Measurements from ENCODE around the gene BRPF3. TPM values are rescaled to one million over a fixed set of nuclear protein-coding genes. Genes with fewer than 3 reads are reported as not detected.

The BRPF3 gene
- total and polyA plus RNA-seq, 9 of the 15 experiments (the other 6 are each of a cell fraction or from before 2014, with no cell fraction given), result 2.2 to 19.3 (median 8.0) TPM

DNA sequence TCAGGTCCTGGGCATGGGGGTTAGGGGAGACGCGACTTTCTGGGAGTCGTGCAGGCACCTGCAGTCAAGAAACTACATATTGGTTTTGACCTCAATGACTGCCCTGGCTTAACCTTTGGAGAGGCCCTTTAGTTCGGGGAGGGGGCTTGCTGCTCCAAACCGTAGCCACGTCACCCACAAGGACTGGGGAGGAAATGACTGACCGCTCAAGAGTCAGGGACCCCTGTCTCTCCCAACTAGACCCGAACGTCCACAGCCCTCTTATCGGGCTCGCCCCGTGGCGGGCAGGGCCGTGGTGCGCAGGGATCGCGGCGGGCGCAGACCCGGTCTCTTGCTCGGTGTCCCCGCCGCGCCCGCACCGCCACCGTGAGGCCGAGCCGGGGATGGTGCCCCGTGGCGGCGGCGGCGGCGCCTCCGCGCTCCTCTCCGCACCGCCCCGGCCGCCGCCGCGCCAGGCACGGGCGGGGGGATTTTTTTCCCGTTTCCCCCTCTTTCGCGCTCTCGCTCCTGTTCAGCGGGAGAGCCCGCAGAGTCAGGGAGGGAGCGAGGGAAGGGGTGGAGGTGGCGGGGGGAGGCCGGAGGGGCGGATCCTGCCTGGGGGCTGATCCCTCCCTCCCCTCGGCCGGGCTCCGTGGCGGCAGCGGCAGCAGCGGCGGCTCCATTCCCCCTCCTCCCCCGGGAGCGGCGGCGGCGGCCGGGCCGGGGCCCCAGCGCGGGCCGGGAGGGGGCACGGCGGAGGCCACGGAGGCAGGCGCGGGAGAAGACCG lies at the start of gene BRPF3 (continued):
- TF ChIP-seq POU5F1 (IDR thresholded peaks at IDR 0.05; ENCODE audit: borderline replicate concordance, low read depth, low read length, partially characterized antibody) (no peak), ZNF699 (CRISPR knock-in tag; IDR thresholded peaks at IDR 0.05; ENCODE audit: insufficient replicate concordance) (no peak), ZKSCAN8 (CRISPR knock-in tag; IDR thresholded peaks at IDR 0.05) (no peak), SLC30A9 (CRISPR knock-in tag; IDR thresholded peaks at IDR 0.05) (no peak), ZNF274 (IDR thresholded peaks at IDR 0.05; ENCODE audit: borderline replicate concordance, low read depth, low read length) (no peak), SETDB1 (IDR thresholded peaks at IDR 0.05; ENCODE audit: low read length) (no peak), FOS (IDR thresholded peaks at IDR 0.05; ENCODE audit: extremely low read depth, insufficient read length) (no peak), ZNF766 (CRISPR knock-in tag; conservative IDR thresholded peaks at IDR 0.05) (no peak), TCF7L2 (IDR thresholded peaks at IDR 0.05; ENCODE audit: low read depth, low read length) (no peak), NUFIP1 (IDR thresholded peaks at IDR 0.05; ENCODE audit: partially characterized antibody) (no peak), ZZZ3 (IDR thresholded peaks at IDR 0.05) (no peak), ZSCAN32 (CRISPR knock-in tag; IDR thresholded peaks at IDR 0.05) (no peak), BMI1 (IDR thresholded peaks at IDR 0.05; ENCODE audit: low read length) (no peak), ETV5 (CRISPR knock-in tag; IDR thresholded peaks at IDR 0.05; ENCODE audit: low read depth) (0 out of 2 replicates have a peak, but pooled peaks have one; percentile 54)
- TF ChIP-seq, protein P1, sequence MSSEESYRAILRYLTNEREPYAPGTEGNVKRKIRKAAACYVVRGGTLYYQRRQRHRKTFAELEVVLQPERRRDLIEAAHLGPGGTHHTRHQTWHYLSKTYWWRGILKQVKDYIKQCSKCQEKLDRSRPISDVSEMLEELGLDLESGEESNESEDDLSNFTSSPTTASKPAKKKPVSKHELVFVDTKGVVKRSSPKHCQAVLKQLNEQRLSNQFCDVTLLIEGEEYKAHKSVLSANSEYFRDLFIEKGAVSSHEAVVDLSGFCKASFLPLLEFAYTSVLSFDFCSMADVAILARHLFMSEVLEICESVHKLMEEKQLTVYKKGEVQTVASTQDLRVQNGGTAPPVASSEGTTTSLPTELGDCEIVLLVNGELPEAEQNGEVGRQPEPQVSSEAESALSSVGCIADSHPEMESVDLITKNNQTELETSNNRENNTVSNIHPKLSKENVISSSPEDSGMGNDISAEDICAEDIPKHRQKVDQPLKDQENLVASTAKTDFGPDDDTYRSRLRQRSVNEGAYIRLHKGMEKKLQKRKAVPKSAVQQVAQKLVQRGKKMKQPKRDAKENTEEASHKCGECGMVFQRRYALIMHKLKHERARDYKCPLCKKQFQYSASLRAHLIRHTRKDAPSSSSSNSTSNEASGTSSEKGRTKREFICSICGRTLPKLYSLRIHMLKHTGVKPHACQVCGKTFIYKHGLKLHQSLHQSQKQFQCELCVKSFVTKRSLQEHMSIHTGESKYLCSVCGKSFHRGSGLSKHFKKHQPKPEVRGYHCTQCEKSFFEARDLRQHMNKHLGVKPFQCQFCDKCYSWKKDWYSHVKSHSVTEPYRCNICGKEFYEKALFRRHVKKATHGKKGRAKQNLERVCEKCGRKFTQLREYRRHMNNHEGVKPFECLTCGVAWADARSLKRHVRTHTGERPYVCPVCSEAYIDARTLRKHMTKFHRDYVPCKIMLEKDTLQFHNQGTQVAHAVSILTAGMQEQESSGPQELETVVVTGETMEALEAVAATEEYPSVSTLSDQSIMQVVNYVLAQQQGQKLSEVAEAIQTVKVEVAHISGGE (CRISPR knock-in tag; IDR thresholded peaks at IDR 0.05), result no peak; a peak in 1 of 6 replicates
- TF ChIP-seq, protein P2, sequence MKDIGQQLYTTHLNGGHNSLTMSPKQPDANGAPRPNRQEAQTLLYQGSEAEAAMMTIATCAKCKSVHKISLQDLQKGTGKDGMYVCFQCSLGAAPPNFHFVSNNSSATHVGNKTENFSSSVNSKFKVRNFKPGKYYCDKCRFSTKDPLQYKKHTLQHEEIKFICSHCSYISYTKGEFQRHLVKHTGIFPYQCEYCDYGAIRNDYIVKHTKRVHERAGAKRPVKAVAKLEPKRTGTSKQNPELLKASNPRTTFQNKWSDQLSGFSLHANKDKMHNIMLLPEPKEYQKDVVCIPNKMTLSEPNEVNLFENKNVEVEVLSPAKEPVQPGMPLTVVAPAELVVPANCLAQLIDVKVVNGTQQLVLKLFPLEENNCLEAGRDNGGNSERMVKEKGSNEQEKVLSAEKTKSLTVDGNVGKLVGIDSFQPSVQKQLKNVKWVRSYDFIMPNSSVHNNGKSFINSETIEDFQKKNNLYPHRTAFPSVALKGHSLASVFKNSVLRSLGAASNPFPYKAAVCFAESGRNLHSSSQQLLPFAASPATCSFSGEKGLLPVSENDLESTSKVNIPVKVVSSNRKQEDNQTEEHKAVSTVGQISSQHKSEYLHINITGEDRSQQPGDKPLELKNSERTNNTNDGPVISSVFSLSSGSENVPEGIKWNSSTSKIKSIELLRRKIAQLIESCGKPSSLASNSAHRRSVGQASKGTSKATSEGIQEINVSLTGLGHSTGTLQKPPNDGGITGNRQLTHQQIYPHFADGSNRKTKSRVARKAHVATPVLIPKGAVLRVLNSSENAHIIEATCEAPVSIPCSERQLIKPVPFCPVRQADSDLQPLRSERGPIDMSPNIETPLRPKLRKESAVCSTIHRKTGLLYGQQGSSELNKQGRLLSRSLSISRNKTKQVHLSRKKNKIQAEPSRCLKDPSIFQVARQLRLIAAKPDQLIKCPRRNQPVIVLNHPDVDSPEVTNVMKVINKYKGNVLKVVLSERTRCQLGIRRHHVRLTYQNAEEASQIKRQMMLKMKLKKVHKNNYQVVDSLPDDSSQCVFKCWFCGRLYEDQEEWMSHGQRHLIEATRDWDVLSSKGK (CRISPR knock-in tag; IDR thresholded peaks at IDR 0.05), result no peak
- TF ChIP-seq, protein P3, sequence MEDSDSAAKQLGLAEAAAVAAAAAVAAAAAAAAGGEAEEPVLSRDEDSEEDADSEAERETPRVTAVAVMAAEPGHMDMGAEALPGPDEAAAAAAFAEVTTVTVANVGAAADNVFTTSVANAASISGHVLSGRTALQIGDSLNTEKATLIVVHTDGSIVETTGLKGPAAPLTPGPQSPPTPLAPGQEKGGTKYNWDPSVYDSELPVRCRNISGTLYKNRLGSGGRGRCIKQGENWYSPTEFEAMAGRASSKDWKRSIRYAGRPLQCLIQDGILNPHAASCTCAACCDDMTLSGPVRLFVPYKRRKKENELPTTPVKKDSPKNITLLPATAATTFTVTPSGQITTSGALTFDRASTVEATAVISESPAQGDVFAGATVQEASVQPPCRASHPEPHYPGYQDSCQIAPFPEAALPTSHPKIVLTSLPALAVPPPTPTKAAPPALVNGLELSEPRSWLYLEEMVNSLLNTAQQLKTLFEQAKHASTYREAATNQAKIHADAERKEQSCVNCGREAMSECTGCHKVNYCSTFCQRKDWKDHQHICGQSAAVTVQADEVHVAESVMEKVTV (CRISPR knock-in tag; IDR thresholded peaks at IDR 0.05), result no peak
- TF ChIP-seq, protein P4, sequence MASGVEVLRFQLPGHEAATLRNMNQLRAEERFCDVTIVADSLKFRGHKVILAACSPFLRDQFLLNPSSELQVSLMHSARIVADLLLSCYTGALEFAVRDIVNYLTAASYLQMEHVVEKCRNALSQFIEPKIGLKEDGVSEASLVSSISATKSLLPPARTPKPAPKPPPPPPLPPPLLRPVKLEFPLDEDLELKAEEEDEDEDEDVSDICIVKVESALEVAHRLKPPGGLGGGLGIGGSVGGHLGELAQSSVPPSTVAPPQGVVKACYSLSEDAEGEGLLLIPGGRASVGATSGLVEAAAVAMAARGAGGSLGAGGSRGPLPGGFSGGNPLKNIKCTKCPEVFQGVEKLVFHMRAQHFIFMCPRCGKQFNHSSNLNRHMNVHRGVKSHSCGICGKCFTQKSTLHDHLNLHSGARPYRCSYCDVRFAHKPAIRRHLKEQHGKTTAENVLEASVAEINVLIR (CRISPR knock-in tag; IDR thresholded peaks at IDR 0.05), result no peak
